A549 (cell line): ENCODE data around the gene SHLD3.

Experiments
- CEBPB ChIP-seq, 2 experiments: fragments of >200 bp in 1 of 2; sonication (Bioruptor Twin) in 1 of 2; formaldehyde crosslinking in 1 of 2; IDR thresholded peaks; 2 replicates each; pipeline ENCODE4 v1.6.1; 2012 to 2016
- CHD2 ChIP-seq: fragments of 150-350 bp; IDR thresholded peaks from 2 replicates; pipeline ENCODE4 v1.6.1; 2014; ENCODE audit warnings: low read length; ENCODE audit not compliant: partially characterized antibody
- EHF ChIP-seq: fragments of 250-450 bp; sonication (Bioruptor Pico); IDR thresholded peaks from 2 replicates; pipeline ENCODE4 v1.5.0; 2020; ENCODE audit warnings: mild to moderate bottlenecking
- EP300 ChIP-seq, 2 experiments: fragments of >200 bp; sonication (Bioruptor Twin); formaldehyde crosslinking; IDR thresholded peaks; 2 replicates in 1 of 2; 3 replicates in 1 of 2; pipeline ENCODE4 v1.6.1; 2016 to 2017
- FOSL2 ChIP-seq, 2 experiments: fragments of 450-650 bp in 1 of 2; fragments of >200 bp in 1 of 2; sonication (Bioruptor Twin) in 1 of 2; formaldehyde crosslinking; IDR thresholded peaks; 2 replicates each; pipeline versions ENCODE4 v1.5.0 to v1.6.1; 2016 to 2020; ENCODE audit warnings: mild to moderate bottlenecking in 1 of 2, moderate library complexity in 1 of 2
- GATA3 ChIP-seq: IDR thresholded peaks from 2 replicates; pipeline ENCODE4 v1.6.1; 2012; ENCODE audit warnings: borderline replicate concordance
- HDAC2 ChIP-seq: fragments of 200-600 bp; sonication (generic); IDR thresholded peaks from 2 replicates; pipeline ENCODE4 v1.6.1; 2016
- KDM5A ChIP-seq: fragments of 200-600 bp; sonication (generic); IDR thresholded peaks from 2 replicates; pipeline ENCODE4 v1.6.1; 2016; ENCODE audit warnings: antibody characterized with exemption, mild to moderate bottlenecking
- MYC ChIP-seq: IDR thresholded peaks from 2 replicates; pipeline ENCODE4 v1.6.1; 2012; ENCODE audit warnings: mild to moderate bottlenecking, inconsistent platforms, low read length, improper control_type of control experiment, borderline replicate concordance
- PBX3 ChIP-seq: IDR thresholded peaks from 2 replicates; pipeline ENCODE4 v1.6.1; 2012
- POLR2A ChIP-seq: IDR thresholded peaks from 2 replicates; pipeline ENCODE4 v1.6.1; 2012; ENCODE audit warnings: mild to moderate bottlenecking, low read length
- RCOR1 ChIP-seq: fragments of 150-350 bp; IDR thresholded peaks from 2 replicates; pipeline ENCODE4 v1.6.1; 2014; ENCODE audit warnings: antibody characterized with exemption, low read length, low read depth
- TF ChIP-seq, protein P1 (sequence below): fragments of >200 bp; sonication (Bioruptor Twin); formaldehyde crosslinking; IDR thresholded peaks from 3 replicates; pipeline ENCODE4 v1.5.1; 2016

- TF ChIP-seq EP300 (IDR thresholded peaks at IDR 0.05) (no peak), GATA3 (no peak), MYC (no peak), RCOR1 (no peak), CHD2 (no peak), PBX3 (no peak), KDM5A (no peak), EHF (CRISPR knock-in tag) (no peak), HDAC2 (no peak), POLR2A (no peak), CEBPB (IDR thresholded peaks at IDR 0.05) (no peak), FOSL2 (IDR thresholded peaks at IDR 0.05) (no peak), FOSL2 (CRISPR knock-in tag; IDR thresholded peaks at IDR 0.05) (no peak)
- TF ChIP-seq, protein P1, sequence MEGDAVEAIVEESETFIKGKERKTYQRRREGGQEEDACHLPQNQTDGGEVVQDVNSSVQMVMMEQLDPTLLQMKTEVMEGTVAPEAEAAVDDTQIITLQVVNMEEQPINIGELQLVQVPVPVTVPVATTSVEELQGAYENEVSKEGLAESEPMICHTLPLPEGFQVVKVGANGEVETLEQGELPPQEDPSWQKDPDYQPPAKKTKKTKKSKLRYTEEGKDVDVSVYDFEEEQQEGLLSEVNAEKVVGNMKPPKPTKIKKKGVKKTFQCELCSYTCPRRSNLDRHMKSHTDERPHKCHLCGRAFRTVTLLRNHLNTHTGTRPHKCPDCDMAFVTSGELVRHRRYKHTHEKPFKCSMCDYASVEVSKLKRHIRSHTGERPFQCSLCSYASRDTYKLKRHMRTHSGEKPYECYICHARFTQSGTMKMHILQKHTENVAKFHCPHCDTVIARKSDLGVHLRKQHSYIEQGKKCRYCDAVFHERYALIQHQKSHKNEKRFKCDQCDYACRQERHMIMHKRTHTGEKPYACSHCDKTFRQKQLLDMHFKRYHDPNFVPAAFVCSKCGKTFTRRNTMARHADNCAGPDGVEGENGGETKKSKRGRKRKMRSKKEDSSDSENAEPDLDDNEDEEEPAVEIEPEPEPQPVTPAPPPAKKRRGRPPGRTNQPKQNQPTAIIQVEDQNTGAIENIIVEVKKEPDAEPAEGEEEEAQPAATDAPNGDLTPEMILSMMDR, result no peak
These were observed 4.8 kb upstream of the SHLD3 start for GRCh38 chr5:65620021-65620420.
